T-helper 22 cell (primary cell): ENCODE data around the gene FARSA.
"Not testable (repeated sequence)": the region's sequence is repeated elsewhere in the genome, so short reads cannot be mapped to it uniquely, and the experiment has no call there.

Experiments
- DNase-seq: peaks from one replicate; pipeline ENCODE4 v3.0.0-alpha.2; 2020; ENCODE audit warnings: low read depth

Gene FARSA

GRCh38 chr19:12953799-12954611 is 20.5 kb upstream of the FARSA start:
- DNase-seq: no peak

- DNase-seq: no peak
Measured at GRCh38 chr19:12953138-12953798, 19.8 kb upstream of the FARSA start.

GRCh38 chr19:12952488-12953137 is 19.1 kb upstream of the FARSA start:
- no peak for DNase-seq

GRCh38 chr19:12952050-12952449 is 18.5 kb upstream of the FARSA start:
- DNase-seq: not testable (repeated sequence)

GRCh38 chr19:12949363-12950283 is 16.1 kb upstream of the FARSA start:
- no peak for DNase-seq

GRCh38 chr19:12948612-12949362 is 15.3 kb upstream of the FARSA start:
- no peak for DNase-seq

- DNase-seq: no peak
Measured at GRCh38 chr19:12947702-12948611, 14.4 kb upstream of the FARSA start.

GRCh38 chr19:12946731-12947496 is 13.4 kb upstream of the FARSA start:
- no peak for DNase-seq

- peak; percentile 31 for DNase-seq
Measured at GRCh38 chr19:12946092-12946721, 12.7 kb upstream of the FARSA start.

- peak; percentile 96 for DNase-seq
Measured at GRCh38 chr19:12945479-12946091, 12.1 kb upstream of the FARSA start, which contains the start of gene RAD23A. TSS of gene RAD23A (plus strand) at chr19:12945862. CDS start at chr19:12945949, 87 bp downstream.

- no peak for DNase-seq
Measured at GRCh38 chr19:12944104-12944674, 10.7 kb upstream of the FARSA start.

- DNase-seq: no peak
Measured at GRCh38 chr19:12943437-12944044, 10.0 kb upstream of the FARSA start.

- DNase-seq: no peak
Measured at GRCh38 chr19:12940897-12941296, 7.4 kb upstream of the FARSA start.

GRCh38 chr19:12939975-12940423 is 6.5 kb upstream of the FARSA start:
- no peak for DNase-seq

- no peak for DNase-seq
Measured at GRCh38 chr19:12938779-12939601, 5.5 kb upstream of the FARSA start.
